ENCODE measurements around the gene INSRR. TPM values are rescaled to one million over a fixed set of nuclear protein-coding genes. Genes with fewer than 3 reads are reported as not detected.

The INSRR gene
- total RNA-seq, result not detected in 2 replicates

DNA sequence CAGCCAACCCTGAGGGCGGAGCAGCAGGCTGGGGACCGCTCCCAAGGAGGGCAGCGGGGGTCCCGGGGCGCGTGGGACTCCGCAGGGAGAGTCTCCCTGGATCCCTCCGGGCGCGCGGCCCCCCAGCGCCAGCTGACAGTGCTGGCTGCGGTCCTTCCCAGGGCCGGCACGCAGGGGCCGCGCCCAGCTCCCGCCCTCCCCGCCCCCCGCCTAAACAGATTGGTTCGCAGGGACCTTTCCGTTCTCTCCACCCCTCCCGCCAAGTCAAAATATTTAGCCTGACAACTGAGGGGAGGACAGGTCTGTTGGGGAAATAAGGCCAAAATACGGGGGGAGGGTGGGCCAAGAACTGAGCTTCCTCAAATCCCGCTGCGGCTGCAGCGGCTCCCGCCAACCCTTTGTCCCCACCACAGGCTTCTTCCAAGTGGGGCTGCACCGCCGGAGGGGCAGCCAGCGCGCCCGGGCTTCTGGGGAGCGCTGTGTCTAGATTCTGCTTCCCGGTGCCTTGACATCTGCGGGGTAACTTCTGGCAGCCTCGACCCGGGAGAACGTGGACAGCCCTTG lies at the start of gene INSRR:
INSRR (minus strand) TSS at position 159 of the 564 bp plus-strand sequence. CDS start 496 bp downstream, outside the sequence.

DNA sequence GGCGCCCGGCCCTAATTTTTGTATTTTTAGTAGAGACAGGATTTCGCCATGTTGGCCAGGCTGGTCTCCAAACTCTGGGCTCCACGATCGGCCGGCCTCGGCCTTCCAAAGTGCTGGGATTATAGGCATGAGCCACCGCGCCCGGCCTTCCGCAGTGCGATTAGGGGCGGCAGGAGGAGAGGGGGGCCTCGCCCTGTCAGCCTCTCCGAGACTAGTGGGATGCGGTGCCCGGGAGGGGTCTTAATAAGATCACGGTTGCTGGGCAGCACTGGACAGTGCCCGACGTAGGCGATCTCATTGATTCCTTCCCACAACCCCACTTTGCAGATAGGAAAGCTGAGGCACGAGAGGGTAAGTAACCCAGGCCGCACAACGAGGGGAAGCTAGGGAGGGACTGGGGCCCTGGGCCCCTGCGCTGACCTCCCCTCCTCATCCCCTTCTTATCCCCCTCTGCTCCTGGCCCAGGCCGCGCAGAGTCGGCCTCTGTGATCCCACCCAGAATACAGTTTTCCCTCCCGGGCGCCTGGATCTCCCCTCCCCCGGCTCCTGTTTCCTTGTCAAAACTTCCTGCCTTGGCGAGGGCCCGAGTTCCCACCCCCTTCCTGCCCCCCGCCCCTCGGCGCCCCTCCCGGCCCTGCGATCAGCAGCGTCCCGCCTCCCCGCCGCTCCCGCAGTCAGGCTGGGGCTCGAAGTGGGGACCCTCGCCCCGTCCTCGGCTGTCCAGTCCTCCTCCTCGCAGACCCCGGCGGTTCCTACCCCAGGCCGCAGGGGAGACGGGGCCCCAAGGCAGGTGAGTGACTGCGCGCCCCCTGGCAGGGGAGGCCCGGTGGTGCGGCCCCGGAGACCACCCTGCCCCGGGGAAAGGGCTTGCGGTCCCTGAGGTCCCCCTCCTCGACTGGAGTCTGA lies 34.4 kb upstream of the INSRR start, which contains the start of gene PEAR1:
PEAR1 (plus strand) TSS at position 671 of the 906 bp plus-strand sequence. CDS start 10,209 bp downstream, outside the sequence.

DNA sequence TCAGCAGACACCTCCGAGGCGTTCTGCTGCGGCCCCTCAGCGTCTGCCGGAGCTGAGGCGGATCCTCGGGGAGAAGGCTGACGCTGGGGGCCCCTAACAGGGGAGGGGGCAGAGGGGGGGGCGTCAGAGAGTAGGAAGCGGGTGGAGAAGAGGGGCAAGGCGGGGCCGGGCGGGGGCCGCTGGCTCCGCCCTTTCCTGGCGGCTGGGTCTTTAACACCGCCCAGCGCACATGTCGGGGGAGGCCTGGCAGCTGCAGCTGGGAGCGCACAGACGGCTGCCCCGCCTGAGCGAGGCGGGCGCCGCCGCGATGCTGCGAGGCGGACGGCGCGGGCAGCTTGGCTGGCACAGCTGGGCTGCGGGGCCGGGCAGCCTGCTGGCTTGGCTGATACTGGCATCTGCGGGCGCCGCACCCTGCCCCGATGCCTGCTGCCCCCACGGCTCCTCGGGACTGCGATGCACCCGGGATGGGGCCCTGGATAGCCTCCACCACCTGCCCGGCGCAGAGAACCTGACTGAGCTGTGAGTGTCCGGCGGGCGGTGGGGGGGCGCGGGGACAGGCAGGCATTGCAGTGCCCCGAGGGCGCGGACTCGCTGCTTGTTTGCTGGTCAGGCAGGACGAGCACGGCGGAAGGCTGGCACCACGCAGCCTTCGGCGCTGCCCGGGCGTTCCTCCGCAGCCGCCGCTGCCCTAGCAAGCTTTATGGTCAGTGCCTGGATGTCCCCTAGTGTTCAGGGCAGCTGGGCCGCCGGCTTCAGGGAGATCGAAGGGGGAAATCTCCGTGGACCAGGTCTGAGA lies 1.9 kb upstream of the INSRR start, which contains the start of gene NTRK1:
NTRK1 (plus strand) TSS at position 238 of the 796 bp plus-strand sequence; CDS start at position 308, 70 bp downstream.

DNA sequence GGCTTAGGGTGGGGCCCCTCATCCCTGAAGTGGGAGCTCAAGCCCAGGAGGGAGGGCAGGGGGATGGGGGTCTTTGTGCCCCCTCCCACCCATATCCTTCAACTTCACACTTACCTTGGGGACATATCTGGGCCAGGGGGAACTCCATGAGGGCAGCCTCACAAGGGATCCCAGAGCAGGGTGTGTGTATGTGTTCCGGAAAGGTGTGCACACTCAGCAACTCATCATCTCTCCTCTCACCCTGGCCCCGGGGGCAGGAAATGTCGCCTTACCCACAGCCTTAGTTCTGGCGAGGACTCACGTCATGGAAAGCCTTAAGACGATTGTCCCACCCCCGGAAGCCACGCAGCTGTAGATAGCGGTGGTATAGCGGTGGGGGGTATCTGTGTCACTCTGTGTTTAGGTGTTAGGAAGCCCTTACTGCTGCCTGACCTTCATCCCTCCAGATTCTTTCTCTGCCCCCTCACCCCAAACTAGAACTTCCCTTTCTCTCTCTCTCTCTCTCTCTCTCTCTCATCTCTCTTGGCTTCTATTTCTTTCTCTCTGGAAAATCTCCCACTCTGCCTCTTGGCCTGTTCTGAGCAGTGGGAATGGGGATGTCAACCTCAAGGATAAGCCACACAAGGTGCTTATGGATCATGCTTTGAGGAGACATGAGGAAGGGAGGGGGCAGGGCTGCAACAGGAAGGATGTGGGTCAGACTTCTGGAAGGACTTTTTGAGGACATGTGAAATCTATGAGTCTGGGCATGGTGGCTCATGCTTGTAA lies 42.2 kb downstream of the INSRR start, which contains the start of gene SH2D2A:
SH2D2A (minus strand) TSS at position 288 of the 768 bp plus-strand sequence; CDS start at position 148, 140 bp downstream.

Other genes with a start within 250 kb of the INSRR start
- gene HAPLN2, start 239.7 kb downstream of the INSRR start, total RNA-seq, result not detected in 2 replicates
- not detected in 2 replicates for gene BCAN, start 217.0 kb downstream of the INSRR start, total RNA-seq
- gene NES, start 181.7 kb downstream of the INSRR start, total RNA-seq, result 0.24 TPM in 1 of 2 replicates, not detected in the other
- gene CRABP2, start 153.5 kb downstream of the INSRR start, total RNA-seq, result 30.1 and 132 TPM in 2 replicates
- gene METTL25B, start 130.6 kb downstream of the INSRR start, total RNA-seq, result 10.4 and 19.4 TPM in 2 replicates
- 8.5 and 9.9 TPM in 2 replicates for gene ISG20L2, start 130.4 kb downstream of the INSRR start, total RNA-seq
- 40.0 and 52.4 TPM in 2 replicates for gene MRPL24, start 118.0 kb downstream of the INSRR start, total RNA-seq
- gene HDGF, start 107.4 kb downstream of the INSRR start, total RNA-seq, result 179 and 269 TPM in 2 replicates
- gene PRCC, start 91.6 kb downstream of the INSRR start, total RNA-seq, result 7.7 and 8.4 TPM in 2 replicates
- gene SH2D2A, start 42.3 kb downstream of the INSRR start, total RNA-seq, result 1.5 and 3.6 TPM in 2 replicates
- gene NTRK1, start 1.7 kb upstream of the INSRR start, total RNA-seq, result not detected in 2 replicates
- gene PEAR1, start 34.6 kb upstream of the INSRR start, total RNA-seq, result 1.4 and 1.5 TPM in 2 replicates
- gene LRRC71, start 61.5 kb upstream of the INSRR start, total RNA-seq, result not detected in 2 replicates
- gene ARHGEF11, start 186.6 kb upstream of the INSRR start, total RNA-seq, result 12.3 and 16.4 TPM in 2 replicates
- gene ETV3L, start 240.7 kb upstream of the INSRR start, total RNA-seq, result not detected in 2 replicates

Data from tracheal epithelial cell (primary cell).